ENCODE measurements around the gene DLK2.
"Not testable (repeated sequence)": the region's sequence is repeated elsewhere in the genome, so short reads cannot be mapped to it uniquely, and the experiment has no call there.

DLK2 gene

GRCh38 chr6:43451939-43452338, 3.4 kb downstream of the DLK2 start:
- DNase-seq = no peak

- DNase-seq = no peak
Observed at GRCh38 chr6:43451348-43451747, 4.0 kb downstream of the DLK2 start.

- no peak for DNase-seq
Observed at GRCh38 chr6:43450699-43451131, 4.6 kb downstream of the DLK2 start.

GRCh38 chr6:43448916-43449315, 6.4 kb downstream of the DLK2 start:
- DNase-seq = no peak

GRCh38 chr6:43447604-43448003, 7.7 kb downstream of the DLK2 start:
- no peak for DNase-seq

- no peak for DNase-seq
Observed at GRCh38 chr6:43445576-43445975, 9.8 kb downstream of the DLK2 start.

- no peak for DNase-seq
Observed at GRCh38 chr6:43444582-43444981, 10.8 kb downstream of the DLK2 start.

- no peak for DNase-seq
Observed at GRCh38 chr6:43444036-43444435, 11.3 kb downstream of the DLK2 start.

GRCh38 chr6:43442935-43443334, 12.4 kb downstream of the DLK2 start:
- no peak for DNase-seq

GRCh38 chr6:43437700-43438099, 17.6 kb downstream of the DLK2 start:
- no peak for DNase-seq

GRCh38 chr6:43436577-43437282, 18.6 kb downstream of the DLK2 start:
- no peak for DNase-seq

- no peak for DNase-seq
Observed at GRCh38 chr6:43435682-43436437, 19.5 kb downstream of the DLK2 start.

- DNase-seq = no peak
Observed at GRCh38 chr6:43434943-43435342, 20.4 kb downstream of the DLK2 start.

GRCh38 chr6:43434001-43434840, 21.1 kb downstream of the DLK2 start:
- no peak for DNase-seq

- DNase-seq = no peak
Observed at GRCh38 chr6:43433148-43433547, 22.2 kb downstream of the DLK2 start.

GRCh38 chr6:43432009-43432945, 23.1 kb downstream of the DLK2 start:
- DNase-seq = no peak

- no peak for DNase-seq
Observed at GRCh38 chr6:43428874-43429273, 26.5 kb downstream of the DLK2 start.

- DNase-seq = no peak
Observed at GRCh38 chr6:43428112-43428570, 27.2 kb downstream of the DLK2 start.

- peak; percentile 90 for DNase-seq
Observed at GRCh38 chr6:43427406-43428111, 27.8 kb downstream of the DLK2 start, which contains the start of gene ABCC10. ABCC10 (plus strand) TSS chr6:43427541; CDS start chr6:43427979, 438 bp downstream.

- DNase-seq = no peak
Observed at GRCh38 chr6:43426928-43427405, 28.4 kb downstream of the DLK2 start.

GRCh38 chr6:43425083-43425482, 30.3 kb downstream of the DLK2 start:
- not testable (repeated sequence) for DNase-seq

Data from NCI-H446 treated with DMSO at 0.1 percent for 48 hours (cell line).